ENCODE results near the gene ATAT1. TPM values are rescaled to one million over a fixed set of nuclear protein-coding genes. Genes with fewer than 3 reads are reported as not detected.

ATAT1 gene
- total RNA-seq, 4 donors from 2014 or later, result 2.7 to 8.7 (median 5.1) TPM

DNA sequence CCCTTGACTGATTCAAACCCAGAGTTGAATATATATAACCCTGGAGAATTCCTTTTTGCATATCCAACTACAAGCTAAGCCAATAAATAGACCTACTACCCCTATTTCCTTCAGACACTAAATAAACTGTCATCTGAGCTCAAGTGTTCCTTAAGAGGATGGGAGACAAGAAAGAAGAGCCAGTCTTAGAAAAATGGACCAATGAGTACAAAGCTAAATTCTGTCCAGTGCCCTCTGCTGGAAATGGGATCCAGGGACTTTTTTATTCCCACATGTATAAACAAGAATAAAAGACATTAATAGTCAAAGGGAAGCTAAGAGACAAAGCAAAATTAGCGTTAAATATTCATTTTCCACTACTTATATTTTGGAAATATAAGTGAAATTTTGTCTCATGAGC, 14.5 kb upstream of the ATAT1 start:
- Histone ChIP-seq H3K9me3 (no peaks in the 10 kb centered on the region), H3K4me3 (no peak overlapping the region), H3K36me3 (peaks cover 24 to 36% (median 33%) of the 10 kb centered on the region in 4 donors), H3K27me3 (no peaks in the 10 kb centered on the region), H3K27ac (replicated peaks in 1 of 4) (peak overlapping the region; percentile 90 to 98 (median 96)), H3K4me1 (peaks cover 53 to 63% (median 57%) of the 10 kb centered on the region in 4 donors)
- intact Hi-C loops (cut with DNase I), result loop anchor here (5.0 kb wide), 1 partner anchor 130 kb away; no protein-coding TSS in a partner anchor
- WGBS, result 56% methylated on average over 1 of the region's 1 CpG
- peak; percentile 18 to 38 (median 19) for TF ChIP-seq CTCF (IDR thresholded peaks at IDR 0.05)
- no peak for TF ChIP-seq POLR2AphosphoS5 (IDR thresholded peaks at IDR 0.05)
- DNase-seq (ENCODE audit: extremely low spot score), result no peak

DNA sequence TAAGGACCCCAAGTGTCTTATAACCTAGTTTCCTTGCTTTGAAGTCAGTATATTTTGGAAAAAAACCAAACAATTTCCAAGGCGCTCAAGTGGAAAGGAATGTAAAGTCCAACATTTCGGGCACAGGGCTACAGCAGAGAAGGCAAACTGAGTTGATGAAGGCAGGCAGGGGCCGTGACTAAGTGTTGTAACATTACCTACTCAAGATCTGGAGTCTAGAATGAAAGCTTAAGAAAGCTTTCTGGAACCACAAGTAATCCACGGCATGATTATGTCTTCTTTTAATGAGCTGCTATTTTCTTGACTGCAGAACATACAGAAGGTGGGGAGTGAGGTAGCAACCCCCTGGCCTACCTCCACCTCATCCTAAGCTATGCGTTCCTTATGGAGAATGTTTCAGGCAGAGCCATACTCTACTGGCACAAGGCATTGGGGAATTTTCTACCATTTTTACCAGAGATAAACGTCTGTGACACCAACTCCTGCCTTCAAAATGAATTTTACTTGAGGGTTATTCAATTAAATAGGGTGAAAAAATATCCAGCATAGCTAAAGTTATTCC, 13.9 kb upstream of the ATAT1 start:
- 34% methylated on average over 6 of the region's 6 CpGs for WGBS
- TF ChIP-seq CTCF (IDR thresholded peaks at IDR 0.05) (no peak), POLR2AphosphoS5 (IDR thresholded peaks at IDR 0.05) (no peak), EP300 (IDR thresholded peaks at IDR 0.05) (no peak), POLR2A (IDR thresholded peaks at IDR 0.05; ENCODE audit: low read depth) (no peak)
- no peak for DNase-seq (ENCODE audit: extremely low spot score)
- H3K9me3 ChIP-seq, result no peaks in the 10 kb centered on the region
- H3K27ac ChIP-seq (replicated peaks in 1 of 4), result peak overlapping the region; percentile 90 to 98 (median 96)
- peaks cover 53 to 61% (median 57%) of the 10 kb centered on the region in 4 donors for H3K4me1 ChIP-seq
- intact Hi-C loops (cut with DNase I), result loop anchor here (5.0 kb wide), 1 partner anchor 130 kb away; no protein-coding TSS in a partner anchor
- no peak overlapping the region for H3K4me3 ChIP-seq
- no peaks in the 10 kb centered on the region for H3K27me3 ChIP-seq
- H3K36me3 ChIP-seq, result peaks cover 19 to 31% (median 27%) of the 10 kb centered on the region in 4 donors

- TF ChIP-seq POLR2A (IDR thresholded peaks at IDR 0.05; ENCODE audit: low read depth) (no peak), POLR2AphosphoS5 (IDR thresholded peaks at IDR 0.05) (no peak), CTCF (IDR thresholded peaks at IDR 0.05) (no peak), EP300 (IDR thresholded peaks at IDR 0.05) (no peak)
- peaks cover 12 to 24% (median 20%) of the 10 kb centered on the region in 4 donors for H3K36me3 ChIP-seq
- no peaks in the 10 kb centered on the region for H3K27me3 ChIP-seq
- peak overlapping the region in 3 of 4 donors; percentile 68 to 84 (median 68) for H3K4me3 ChIP-seq
- no peaks in the 10 kb centered on the region for H3K9me3 ChIP-seq
- H3K27ac ChIP-seq (replicated peaks in 1 of 4), result peak overlapping the region; percentile 90 to 98 (median 96)
- no peak for DNase-seq (ENCODE audit: extremely low spot score)
- intact Hi-C loops (cut with DNase I), result loop anchor here (5.0 kb wide), 1 partner anchor 131 kb away; no protein-coding TSS in a partner anchor
- H3K4me1 ChIP-seq, result peaks cover 56 to 65% (median 60%) of the 10 kb centered on the region in 4 donors
These were observed 13.2 kb upstream of the ATAT1 start for GRCh38 chr6:30613251-30614043.

DNA sequence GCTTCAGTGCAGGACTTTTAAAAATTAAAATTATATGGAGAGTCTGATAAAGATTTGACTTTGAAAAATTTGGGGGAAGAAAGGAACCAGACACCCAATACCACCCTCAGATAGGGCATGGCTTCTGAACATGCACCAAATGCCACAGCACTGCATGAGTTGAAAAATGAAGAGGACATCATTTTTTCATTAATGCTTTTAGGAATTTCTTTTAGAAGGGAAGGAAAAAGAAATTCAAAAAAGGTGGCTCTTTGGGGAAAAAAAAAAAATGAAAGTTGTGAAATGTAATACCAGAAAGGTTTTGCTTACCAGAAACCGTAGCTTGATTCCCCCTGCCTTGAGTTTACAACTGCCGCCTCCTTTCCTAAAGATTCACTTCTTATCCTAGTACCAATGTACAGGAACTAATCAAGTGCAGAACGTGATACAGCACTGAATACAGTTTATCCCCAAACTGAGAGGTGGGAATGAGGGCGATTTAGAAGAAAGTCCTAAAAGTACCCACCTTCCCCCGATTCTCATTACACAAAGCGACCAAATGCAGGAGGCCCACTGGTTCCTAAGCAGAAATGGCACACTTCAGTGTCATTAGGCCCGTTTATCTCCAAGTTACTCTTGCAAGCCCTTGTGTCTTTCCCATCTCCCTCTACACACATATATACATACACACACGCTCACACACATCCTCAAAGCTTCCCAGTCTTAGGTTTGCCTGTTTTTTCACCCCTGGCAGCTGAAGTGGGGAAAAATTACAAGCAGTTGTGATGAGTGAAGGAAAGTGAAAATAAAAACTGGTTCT, 12.4 kb upstream of the ATAT1 start:
- H3K4me1 ChIP-seq, result peaks cover 64 to 68% (median 65%) of the 10 kb centered on the region in 4 donors
- H3K27ac ChIP-seq (replicated peaks in 1 of 4), result peak overlapping the region; percentile 90 to 98 (median 96)
- H3K36me3 ChIP-seq, result peaks cover 8 to 19% (median 13%) of the 10 kb centered on the region in 4 donors
- TF ChIP-seq POLR2AphosphoS5 (IDR thresholded peaks at IDR 0.05) (no peak), EP300 (IDR thresholded peaks at IDR 0.05) (no peak), CTCF (IDR thresholded peaks at IDR 0.05) (no peak), POLR2A (IDR thresholded peaks at IDR 0.05; ENCODE audit: low read depth) (no peak)
- H3K4me3 ChIP-seq, result peak overlapping the region; percentile 68 to 91 (median 76)
- no peaks in the 10 kb centered on the region for H3K9me3 ChIP-seq
- DNase-seq (ENCODE audit: extremely low spot score), result no peak
- H3K27me3 ChIP-seq, result no peaks in the 10 kb centered on the region
- intact Hi-C loops (cut with DNase I), result loop anchor here (5.0 kb wide), 1 partner anchor 132 kb away; no protein-coding TSS in a partner anchor
- 25% methylated on average over 8 of the region's 8 CpGs for WGBS
